Activated gamma-delta T cell treated with Interleukin-2 at 50 U/mL for 16 hours (primary cell): Measurements from ENCODE around the gene PDE4B.

Experiments used
- DNase-seq: peaks from one replicate; pipeline ENCODE4 v3.0.0-alpha.2; 2020

Gene PDE4B

DNA sequence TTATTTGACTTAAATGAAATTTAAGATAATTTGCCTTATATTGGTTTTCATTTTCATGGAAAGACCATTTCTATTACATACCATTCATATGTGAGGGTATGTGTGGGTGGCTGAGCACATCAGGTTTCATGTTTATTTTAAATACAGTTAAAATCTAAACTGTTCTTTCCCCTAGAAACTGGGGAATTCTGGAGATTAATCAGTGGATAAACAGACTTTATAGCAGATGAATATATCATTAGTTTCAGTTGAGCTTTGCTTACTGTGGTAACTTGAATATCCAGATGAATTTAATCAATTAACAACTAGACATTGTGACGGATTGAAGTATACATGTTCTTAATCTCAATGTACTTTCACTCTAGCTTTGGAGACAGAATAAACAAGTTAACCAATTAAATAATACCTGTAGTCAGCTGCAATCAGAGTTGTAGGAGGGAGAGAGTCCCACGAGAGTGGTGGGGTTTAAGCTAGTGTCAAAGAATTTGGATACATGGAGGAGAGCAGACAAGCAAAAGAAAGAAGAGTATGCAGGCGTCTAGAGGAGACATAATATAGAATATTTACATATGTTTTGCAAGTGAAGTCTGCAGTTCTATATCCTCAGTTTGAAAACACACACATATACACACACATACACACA lies 97.6 kb downstream of the PDE4B start:
- no peak for DNase-seq

DNA sequence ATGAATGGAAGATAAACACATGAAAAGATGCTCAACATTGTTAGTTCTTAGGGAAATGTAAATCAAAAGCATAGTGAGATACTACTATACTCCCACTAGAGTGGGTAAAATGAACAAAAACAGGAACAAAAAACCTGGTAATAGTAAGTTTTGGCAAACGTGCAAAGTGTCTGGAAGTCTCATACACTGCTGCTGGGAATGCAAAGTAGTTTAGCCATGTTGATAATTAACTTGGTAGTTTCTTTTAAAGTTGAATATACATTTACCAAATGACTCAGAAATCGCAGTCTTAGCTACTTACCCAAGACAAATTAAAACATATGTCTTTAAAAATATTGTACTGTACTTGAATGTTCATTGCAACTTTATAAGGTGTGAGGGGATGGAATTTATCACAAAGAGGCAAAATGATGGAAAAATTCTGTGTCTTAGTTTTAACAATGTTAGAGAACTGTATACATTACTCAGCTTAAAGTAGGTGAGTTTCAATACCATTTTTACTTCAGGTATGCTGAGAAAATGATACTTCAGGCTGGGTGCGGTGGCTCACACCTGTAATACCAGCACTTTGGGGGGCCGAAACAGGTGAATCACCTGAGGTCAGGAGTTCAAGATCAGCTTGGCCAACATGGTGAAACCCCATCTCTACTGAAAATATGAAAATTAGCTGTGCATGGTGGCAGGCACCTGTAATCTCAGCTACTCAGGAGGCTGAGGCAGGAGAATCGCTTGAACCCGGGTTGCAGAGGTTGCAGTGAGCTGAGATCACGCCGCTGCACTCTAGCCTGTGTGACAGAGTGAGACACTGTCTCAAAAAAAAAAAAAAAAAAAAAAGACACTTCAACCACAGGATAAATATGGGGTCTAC lies 102.3 kb downstream of the PDE4B start:
- no peak for DNase-seq

DNA sequence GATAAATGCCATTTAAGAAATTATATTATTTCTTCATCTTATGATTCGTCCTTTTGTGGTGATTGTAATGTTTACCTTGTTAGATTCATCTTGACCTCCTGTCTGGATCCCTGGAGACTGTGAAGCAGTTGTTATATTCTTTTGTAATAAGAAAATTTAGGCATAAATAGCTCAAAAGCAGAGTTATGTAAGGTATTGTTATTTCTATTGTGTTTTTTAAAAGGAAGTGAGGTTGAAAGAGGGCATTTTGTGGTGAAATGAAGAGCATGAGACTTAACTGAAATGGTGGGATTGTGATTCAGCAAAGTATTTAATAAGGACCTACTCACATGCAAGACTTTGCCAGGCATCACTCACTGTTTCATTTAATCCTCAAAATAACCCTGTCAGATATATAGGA lies 104.0 kb downstream of the PDE4B start:
- no peak for DNase-seq

DNA sequence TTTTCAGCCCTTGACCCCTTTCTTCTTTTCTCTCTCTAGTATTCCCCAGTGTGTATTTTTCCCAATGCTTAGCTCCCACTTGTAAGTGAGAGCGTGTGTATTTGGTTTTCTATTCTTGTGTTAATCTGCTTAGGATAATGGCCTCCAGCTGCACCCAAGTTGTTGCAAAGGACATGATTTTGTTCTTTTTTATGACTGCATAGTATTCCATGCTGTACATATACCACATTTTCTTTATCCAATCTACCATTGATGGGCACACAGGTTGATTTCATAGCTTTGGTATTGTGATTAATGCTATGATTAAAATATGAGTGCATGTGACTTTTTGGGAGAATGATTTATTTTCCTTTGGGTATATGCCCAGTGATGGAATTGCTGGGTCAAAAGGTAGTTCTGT lies 104.8 kb downstream of the PDE4B start:
- DNase-seq: no peak

DNA sequence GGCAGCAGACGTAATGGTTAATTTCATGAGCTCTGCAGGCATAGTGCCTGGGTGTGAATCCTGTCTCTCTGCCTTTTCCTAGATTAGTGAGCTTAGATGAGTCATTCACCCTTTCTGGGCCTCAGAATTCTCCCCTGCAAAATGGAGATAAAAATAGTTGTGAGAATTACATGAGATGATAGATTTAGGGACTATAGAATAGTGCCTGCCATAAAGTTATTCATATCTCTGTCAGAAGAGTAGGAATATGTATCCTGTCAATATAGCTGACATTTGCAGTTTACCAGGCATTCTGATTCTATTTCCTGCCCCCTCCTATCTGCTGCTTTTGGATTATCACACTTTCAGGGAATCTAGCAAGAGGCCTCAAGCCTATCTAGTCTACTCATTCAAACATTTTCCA lies 112.0 kb downstream of the PDE4B start:
- no peak for DNase-seq

DNA sequence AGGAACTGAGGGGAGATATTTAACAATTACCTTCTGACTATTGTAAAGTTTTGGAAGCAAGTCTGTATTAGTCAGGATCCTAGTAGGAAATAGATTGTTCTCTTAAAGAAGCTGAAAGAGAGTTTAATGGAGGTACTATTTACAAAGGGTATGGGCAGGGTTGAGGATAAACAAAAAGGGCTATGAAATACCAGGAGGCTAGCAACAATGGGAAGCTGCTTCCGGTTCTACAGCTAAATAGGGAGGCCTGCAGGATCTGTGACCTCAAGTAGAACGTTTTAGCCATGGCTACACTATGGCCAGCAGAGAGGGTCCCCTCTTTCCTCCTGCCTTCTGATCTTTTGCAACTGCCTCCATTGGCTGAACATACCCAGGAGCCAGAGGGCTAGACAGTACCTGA lies 117.7 kb downstream of the PDE4B start:
- DNase-seq: no peak

DNA sequence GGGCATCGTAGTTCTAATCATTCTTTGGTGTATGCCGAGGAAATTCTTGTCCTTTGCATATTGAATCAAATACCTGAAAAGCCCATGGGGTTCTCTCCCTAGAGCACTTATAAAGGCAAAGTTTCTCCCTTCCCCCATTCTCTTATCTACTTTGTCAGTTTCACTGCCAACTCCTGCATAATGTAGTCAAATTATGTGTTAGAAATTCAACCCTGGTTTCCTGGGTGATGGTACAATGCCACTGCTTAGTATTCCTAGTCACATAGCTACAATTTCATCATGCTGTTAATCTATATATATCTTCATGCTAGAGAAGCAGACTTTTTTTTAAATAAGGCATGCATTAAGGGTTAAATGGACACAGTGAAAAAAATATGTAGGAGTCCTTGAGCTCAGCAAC lies 119.0 kb downstream of the PDE4B start:
- DNase-seq: no peak

DNA sequence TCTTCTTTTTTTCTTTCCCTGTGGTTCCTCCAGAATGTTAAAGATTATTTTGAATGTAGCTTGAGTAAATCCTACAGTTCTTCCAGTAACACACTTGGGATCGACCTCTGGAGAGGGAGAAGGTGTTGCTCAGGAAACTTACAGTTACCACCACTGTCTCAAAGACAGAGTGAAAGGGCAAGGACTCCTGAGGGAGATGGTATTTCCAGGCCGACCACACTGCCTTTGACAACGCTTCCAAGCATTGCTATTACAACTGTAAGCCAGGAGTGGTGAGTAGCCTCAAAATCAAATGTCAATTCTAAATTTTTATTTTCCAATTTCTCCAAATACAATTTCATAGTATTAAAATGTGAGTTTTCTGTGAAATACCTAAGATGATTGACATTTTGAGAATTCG lies 125.9 kb downstream of the PDE4B start:
- DNase-seq: no peak

DNA sequence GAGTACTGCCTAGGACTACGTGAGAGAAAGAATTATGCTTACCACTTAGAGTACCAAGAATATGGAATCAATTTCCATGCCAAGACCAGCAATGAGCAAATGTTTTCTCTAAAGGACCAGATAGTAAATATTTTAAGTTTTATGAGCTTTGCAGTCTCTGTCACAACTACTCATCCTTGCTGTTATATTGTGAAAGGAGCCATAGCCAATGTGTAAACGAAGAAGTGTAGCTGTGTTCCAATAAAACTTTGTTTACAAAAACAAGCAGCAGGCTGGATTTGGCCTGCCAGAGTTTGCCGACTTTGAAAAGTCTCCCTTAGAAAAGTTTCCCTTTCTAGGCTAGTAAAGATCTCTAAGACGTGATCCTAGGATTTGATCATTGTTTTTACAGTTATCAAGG lies 128.8 kb downstream of the PDE4B start:
- no peak for DNase-seq

DNA sequence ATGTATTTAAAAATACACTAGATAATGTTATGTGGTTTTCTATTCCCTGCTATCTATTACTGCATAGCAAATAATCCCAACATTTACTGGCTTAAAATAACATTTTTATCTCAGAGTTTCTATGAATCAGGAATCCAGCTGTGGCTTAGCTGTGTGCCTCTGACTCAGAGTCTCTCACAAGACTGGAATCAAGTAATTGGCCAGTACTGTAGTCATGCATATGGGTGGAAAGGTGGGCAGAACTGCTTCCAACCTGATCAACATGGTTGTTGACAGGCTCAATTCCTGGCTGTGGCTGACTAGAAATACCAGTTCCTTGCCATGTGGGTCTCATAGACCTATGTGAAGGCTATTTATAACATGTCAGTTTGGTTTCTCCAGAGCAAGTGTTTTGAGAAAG lies 131.8 kb downstream of the PDE4B start:
- no peak for DNase-seq

DNA sequence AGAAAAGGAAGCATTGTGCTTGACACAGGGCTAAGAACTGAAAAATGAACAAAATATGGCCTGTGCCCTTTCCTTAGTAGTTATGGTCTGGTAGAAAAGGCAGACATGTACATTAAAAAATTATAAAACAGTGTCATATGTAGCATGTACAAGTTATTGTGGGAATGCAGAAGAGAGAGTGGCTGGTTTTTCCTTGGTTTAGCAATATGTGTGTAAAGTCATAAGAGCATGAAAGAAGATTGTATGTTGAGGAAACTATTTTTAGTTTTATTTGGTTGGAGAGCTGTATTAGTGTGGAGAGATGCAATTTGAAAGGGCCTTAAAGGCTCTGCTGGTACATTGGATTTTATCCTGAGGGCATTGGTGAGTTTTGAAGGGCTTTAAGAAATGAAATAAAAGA lies 145.8 kb downstream of the PDE4B start:
- DNase-seq: no peak

DNA sequence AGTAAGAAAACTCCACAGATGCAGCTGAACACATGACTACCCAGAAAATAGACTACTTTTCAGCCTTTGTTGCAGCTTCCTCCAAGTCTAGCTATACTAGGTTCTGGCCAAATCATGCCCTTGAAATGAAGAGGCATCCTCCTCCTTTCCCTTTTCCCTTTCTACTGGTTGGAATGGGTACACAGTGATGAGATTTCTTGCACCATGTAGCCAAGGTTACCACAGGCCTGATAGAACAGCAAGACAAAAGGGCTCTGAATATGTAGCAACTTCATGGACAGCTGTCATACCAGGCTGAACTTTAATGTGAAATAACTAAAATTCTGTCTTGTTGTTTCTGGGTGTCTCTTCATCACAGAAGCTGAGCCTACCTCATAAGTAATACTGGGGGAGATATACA lies 146.5 kb downstream of the PDE4B start:
- no peak for DNase-seq

DNA sequence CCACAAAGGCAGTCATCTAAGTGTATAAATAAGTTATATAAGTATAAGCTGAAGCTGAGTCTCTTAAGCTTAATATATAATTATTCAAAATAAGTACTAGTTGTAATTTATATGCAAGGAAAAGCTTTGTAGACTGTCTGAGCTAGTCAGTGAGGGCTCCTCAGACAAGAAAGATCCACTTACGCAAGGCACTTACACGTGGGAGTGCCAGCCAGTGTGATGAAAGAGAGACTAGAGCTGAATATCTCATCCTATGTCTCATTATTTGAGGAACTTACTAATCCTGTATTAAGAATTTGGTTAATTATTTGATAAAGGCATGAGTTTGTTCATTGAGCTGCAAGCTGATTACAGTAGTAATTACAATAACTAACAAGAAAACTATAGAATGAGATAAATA lies 146.9 kb downstream of the PDE4B start:
- DNase-seq: no peak

DNA sequence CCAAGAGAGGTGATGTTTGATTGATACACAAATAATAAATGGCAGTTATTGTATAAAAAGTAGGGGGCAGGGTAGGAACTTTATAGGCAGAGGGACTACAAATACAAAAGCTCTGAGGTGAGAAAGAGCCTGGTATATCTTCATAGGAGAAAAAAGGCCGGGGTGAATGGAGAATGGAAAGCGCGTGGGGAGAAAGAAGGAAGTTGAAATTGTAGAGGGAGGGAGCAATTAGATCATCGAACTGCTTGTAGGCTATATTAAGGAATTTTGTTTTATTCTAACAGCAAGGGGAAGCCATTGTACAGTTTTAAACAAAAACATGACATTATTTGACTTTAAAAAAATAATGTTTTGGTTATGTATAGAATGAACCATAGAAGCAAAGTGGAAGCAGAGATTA lies 147.4 kb downstream of the PDE4B start:
- DNase-seq: no peak

DNA sequence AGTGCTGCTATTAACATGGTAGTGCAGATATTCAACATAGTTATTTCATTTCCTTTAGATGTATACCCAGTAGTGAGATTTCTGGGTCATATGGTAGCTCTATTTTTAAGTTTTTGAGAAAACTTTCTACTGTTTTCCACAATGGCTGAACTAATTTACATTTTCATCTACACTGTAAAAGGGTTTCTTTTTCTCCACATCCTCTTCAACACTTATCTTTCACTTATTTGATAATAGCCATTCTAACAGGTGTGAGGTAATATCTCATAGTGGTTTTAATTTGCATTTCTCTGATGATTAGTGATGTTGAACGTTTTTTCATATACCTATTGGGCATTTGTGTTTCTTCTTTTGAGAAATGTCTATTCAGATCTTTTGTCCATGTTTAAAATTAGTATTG lies 149.8 kb downstream of the PDE4B start:
- DNase-seq: no peak

DNA sequence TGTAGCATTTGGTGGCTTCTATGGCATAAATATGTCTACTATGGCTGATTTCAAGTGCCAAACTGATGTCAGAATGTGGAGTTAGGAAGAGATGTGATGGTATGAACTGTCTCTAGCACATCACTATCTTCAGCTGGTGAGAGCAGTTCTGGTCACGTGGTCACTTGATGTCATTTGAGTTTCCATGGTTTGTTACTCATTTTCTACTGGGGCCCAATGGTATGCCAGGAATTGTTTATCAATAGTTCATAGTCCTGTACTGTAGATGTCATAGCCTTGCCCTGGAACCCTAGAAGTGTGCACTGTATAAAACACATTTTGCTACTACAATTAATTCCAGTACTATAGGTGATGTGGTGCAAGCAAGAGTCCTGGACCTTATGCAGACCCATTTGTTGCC lies 153.7 kb downstream of the PDE4B start:
- no peak for DNase-seq

DNA sequence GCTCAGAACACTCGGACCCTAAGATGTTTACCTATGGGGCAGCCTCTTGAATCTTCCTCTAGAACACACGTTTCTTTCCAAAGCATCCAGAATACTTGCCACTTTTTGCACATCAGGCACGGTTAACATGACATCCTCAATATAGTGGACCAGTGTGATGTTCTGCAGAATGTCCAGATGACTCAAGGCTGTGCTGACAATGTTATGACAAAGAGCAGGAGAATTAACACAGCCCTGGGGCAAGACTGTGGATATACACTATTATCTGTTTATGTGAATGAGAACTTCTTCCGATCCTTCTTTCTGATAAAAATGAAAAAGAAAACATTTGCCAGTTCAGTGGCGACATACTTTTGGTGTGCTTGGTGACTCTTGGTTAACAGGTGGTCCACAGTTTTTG lies 154.3 kb downstream of the PDE4B start:
- no peak for DNase-seq

DNA sequence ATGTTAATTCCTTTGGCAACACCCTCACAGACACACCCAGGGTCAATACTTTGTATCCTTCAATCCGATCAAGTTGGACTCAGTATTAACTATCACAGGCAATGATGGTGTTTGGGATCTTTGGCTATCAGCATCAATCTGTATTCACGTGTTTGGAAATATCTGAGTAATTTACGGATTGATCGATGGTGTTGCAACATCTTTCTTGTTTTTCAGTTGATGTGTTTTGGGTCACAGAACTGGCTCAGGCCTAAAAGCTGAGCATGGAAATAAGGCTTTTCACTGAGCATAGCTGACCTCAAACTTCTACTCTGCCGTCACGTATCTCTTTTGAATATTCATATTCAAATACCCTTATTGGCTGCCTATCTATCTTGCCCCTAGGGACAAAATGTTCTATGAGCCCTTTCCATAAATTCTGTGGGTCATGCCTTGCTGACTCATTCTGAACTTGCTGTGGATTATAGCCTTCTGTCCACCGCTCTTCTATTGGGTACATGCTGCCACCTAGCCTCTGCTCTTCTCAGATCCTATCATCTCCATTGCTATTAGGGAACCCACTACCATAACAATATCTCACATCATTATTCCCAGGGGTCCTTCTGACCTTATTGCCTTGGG lies 156.0 kb downstream of the PDE4B start:
- DNase-seq: no peak

DNA sequence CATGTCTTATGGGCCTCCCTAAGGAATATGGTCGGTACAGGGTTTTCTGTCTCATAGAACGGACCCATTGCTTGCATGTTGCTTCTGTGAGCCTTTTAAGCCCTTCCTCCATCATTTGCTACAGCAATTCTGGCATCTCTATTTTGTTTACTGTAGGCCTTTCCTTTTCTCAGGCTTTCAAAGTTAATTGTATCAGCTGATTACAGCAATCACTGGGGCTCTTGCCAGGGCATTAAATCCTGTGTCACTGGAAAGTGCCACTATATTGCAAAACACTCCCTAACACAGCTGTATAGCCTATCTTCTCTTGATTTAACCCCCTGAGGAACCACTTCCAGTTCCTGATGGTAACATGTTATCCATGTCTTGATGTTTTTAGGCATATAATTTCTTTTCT lies 156.5 kb downstream of the PDE4B start:
- no peak for DNase-seq

DNA sequence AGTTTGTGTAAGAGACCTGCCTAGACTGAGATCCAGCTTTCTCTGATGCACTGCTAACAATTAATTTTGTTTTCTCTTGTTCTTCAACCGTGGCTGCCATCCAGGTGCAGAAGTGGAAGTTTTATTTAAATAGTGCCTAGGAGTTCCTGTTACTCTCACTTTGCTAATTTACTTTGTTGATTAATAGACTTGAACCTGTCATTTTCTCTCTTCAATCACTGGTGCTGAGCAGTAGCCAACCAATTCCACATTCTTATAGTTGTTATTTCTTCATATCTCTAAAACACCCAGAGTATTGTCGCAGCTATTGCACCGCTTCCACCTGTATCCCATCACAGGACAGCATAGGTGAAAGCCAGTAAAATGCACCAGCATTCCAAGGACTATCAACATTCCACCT lies 157.2 kb downstream of the PDE4B start:
- DNase-seq: no peak

DNA sequence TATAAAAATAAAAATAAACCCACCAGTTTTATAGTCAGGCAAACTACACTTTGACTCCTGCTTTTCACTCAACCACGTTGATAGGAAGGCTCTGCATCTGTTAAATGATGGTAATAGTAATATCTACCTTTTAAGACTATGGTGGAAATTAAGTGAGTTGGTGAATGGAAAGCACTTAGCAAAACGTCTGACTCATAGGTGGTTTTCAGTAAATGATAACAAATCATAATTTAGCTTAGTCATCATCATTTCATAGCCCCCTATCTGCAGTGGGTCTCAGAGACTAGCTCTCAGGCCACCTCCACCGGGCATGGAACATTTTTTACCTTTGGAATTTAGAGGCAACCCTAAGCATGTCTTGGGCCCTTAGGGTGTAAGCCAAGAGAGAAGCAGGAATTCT lies 160.0 kb downstream of the PDE4B start:
- no peak for DNase-seq

DNA sequence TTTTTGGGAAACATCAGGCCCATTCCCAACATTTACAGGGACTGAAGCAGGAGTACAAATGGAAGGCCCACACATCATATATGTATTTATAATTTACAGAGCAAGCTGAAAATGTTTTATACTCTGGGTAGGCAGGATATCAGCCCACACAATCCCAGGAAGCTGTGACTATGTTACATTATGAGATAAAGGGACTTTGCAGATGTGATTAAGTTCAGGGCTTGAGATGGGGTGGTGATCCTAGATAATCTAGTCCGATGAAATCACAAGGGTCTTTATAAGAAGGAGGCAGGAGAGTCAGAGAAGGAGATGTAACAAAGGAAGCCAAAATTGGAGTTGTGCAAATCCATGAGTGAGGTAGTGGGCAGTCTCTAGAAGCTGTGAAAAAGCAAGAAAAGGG lies 160.5 kb downstream of the PDE4B start:
- DNase-seq: no peak

DNA sequence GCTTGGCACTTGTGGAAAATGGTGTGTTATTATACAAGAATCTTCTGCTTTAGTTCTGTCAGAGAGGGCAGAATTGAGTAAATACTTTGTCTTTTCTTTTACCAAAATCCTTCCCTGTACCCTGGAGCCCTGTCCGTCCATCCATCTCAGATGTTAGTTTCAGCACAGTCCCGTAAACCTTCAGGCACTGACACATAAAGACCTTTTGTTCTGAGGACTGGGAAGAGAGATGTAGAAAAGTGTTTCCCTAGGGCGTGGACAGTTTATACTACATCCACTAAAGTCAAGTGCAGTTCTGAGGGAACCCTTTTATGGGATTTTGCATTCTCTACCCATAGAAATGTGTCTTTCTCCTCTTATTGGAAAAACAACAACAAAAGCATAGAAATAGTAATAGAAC lies 162.4 kb downstream of the PDE4B start:
- DNase-seq: no peak

DNA sequence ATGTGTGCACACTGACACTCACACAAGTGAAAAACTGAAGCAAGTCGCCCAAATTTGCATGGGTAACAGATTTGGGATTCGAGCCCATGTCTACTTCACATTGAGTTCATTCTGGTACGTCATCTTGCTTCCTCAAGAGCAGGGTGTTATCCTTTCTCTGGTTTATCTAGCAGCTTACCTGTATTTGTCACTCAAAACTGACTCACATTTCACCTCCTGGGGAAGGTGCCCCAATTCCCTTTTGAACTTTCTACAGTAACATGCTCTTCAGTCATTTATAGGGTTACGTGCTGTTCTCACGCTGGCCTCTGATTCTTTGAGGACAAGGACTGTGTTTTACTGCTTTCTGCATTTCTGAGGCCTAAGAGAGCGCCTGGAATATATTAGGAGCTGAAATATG lies 162.8 kb downstream of the PDE4B start:
- DNase-seq: no peak
